Embryonic facial prominence (tissue), 1 donor: Measurements from ENCODE around the gene HSD17B13.
"Not testable (repeated sequence)": the region's sequence is repeated elsewhere in the genome, so short reads cannot be mapped to it uniquely, and the experiment has no call there.

Experiments
- DNase-seq: peaks from one replicate; pipeline ENCODE4 v3.0.0-alpha.2; 2016; ENCODE audit errors: extremely low spot score

HSD17B13 gene

DNA sequence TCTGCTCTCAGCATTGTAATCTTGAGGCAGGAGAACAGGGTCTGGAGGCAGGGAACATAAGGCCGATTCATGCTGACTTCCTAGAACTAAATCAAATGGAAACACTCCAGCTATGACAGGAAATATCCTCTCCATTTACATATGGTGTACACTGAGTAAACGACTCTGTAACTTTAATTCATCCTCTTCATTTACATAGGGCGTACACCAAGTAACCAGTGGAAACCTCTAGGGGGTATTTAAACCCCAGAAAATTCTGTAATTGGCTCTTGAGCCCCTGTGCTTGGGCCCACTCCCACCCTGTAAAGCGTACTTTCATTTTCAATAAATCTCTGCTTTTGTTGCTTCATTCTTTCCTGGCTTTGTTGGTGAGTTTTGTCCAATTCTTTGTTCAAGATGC is 7.7 kb downstream of the HSD17B13 start:
- not testable (repeated sequence) for DNase-seq

GRCh38 chr4:87313756-87314155 is 8.9 kb downstream of the HSD17B13 start:
- no peak for DNase-seq

DNA sequence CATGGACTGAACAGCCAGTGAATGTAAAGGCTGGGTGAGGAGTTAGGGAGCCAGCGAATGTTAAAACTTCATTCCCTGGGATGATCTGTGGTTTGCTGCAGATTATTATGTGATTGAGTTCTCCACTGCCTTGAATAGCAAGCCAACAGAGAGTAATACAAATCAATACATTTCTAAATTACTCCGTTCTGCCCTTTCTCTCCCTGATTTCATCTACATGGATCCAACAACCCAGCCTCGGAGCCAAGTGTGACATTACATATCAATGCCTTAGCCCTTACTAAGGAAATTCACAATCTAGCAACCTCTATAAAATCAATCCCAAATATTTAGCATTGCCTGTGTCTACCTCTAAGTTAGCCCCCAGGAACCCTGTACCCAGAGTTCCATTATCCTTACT is 11.0 kb downstream of the HSD17B13 start:
- DNase-seq = no peak

GRCh38 chr4:87310691-87311335 is 11.9 kb downstream of the HSD17B13 start:
- DNase-seq = no peak

DNA sequence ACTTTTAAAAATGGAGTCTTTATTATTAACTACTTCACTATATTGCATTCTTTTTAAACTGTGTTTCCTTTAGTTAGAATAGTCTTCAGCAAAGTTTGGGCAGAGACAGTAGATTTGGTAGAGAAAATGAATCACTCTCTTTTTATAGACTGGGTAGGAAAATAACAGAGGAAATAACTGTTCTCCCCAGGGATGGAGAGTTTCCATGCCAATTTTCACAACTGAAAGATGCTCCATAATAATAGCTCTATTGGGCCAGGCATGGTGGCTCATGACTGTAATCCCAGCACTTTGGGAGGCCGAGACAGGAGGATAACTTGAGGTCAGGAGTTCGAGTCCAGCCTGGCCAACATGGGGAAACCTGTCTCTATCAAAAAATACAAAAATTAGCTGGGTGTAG is 13.1 kb downstream of the HSD17B13 start:
- DNase-seq = no peak

DNA sequence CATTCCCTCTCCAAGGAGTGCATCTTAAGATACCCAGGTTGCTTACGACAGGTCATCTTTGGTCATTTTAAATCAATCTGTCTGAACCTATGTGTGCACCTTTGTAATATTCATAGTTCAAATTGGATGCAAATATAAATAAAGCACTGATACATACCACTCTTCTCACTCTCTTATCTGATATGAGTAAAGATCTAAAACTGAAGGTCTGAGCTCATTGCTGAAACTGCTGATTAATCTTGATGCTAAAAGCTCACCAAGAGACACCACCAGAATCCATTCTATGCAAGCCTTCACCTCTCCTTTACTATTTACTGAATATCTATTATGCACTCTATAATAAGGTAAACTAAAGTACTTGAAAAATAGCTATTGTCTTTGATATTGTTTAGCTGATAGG is 16.6 kb downstream of the HSD17B13 start:
- no peak for DNase-seq

- DNase-seq = no peak
Measured at GRCh38 chr4:87305562-87305961, 17.1 kb downstream of the HSD17B13 start.

DNA sequence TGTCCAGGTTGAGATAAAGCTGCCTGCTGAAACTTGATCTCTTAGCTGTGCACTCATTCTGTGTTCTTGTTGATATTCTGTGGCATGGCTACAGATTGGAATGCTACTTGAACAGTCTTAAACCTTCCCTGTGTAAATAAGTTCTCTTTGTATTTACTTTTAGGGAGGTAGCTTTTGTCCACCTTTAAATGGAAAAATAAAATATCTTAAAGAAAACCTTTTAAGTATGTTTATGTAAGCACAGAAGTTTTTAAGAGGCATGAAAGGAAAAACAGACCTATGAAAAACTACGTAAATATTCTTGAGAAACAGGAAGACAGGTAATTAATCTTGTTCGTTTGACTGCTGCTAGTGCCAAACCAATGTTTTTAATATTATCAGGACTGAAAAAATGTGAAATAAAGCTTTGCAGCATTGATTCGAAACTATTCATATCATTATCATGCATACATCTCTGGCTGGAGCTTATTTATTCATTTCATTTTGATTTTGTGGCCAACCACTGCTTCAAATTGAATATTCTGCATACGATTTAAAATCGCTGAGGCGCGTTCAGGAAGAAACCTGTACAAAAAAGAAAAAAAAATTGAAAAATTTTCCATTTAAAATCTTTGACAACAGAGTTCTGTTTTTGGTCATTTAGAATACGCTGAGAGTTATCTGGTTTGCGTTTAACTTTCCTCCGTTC is 17.8 kb downstream of the HSD17B13 start:
- no peak for DNase-seq

- no peak for DNase-seq
Measured at GRCh38 chr4:87299898-87300297, 22.8 kb downstream of the HSD17B13 start.

GRCh38 chr4:87298362-87298761 is 24.3 kb downstream of the HSD17B13 start:
- DNase-seq = no peak

DNA sequence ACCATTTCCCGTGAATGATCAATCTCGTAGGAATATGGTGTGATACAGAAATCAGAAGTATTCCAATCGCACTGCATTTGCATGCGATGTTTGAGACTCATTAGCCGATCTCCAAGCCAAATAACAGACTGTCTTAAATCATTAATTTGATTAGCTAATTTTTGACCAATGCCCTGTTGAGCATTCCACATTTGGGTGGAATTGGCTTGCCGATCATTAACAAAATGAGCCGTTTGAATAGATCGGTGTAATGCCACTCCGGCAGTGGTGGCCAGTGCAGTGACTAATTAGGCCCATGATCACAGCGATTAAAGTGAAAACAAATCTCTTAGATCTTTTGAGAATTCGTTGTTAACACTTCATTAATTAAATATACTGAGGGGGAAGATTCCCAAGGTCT is 27.8 kb downstream of the HSD17B13 start:
- DNase-seq = not testable (repeated sequence)

DNA sequence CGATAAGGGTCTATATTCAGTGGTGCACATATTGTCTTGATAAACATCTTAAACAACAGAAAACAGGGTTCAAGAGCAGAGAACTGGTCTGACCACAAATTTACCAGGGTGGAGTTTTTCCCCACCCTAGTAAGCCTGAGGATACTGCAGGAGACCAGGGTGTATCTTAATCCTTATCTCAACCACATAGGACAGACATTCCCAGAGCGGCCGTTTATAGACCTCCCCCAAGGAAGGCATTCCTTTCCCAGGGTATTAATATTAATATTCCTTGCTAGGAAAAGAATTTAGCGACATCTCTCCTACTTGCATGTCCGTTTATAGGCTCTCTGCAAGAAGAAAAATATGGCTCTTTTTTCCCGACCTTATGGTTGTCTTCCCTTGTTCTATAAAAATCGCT is 28.8 kb downstream of the HSD17B13 start:
- DNase-seq = not testable (repeated sequence)

DNA sequence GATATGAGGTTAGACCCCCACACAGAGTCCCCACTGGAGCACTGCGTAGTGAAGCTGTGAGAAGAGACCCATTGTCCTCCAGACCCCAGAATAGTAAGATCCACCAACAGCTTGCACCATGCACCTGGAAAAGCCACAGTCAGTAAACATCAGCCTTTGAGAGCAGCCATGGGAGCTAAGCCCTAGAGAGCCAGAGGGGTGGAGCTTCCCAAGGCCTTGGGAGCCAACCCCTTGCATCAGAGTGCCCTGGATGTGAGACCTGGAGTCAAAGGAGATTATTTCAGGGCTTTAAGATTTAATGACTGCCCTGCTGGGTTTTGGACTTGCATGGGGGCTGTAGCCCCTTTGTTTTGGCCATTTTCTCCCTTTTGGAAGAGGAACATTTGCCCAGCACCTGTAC is 35.7 kb downstream of the HSD17B13 start:
- DNase-seq = no peak

DNA sequence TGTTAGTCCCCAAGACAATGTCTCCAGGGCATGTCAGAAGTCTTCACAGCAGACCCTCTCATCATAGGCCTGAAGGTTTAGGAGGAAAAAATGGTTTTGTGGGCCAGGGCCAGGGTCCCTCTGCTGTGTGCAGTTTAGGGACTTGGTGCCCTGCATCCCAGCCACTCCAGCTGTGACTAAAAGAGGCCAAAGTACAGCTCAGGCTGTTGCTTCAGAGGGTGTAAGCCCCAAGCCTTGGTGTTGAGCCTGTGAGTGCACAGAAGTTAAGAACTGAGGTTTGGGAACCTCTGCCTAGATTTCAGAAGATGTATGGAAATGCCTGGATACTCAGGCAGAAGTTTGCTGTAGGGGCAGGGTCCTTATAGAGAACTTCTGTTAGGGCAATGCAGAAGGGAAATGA is 38.4 kb downstream of the HSD17B13 start:
- not testable (repeated sequence) for DNase-seq

- no peak for DNase-seq
Measured at GRCh38 chr4:87283151-87283550, 39.5 kb downstream of the HSD17B13 start.

GRCh38 chr4:87281603-87282002 is 41.1 kb downstream of the HSD17B13 start:
- DNase-seq = no peak

- no peak for DNase-seq
Measured at GRCh38 chr4:87278335-87278794, 44.3 kb downstream of the HSD17B13 start.

DNA sequence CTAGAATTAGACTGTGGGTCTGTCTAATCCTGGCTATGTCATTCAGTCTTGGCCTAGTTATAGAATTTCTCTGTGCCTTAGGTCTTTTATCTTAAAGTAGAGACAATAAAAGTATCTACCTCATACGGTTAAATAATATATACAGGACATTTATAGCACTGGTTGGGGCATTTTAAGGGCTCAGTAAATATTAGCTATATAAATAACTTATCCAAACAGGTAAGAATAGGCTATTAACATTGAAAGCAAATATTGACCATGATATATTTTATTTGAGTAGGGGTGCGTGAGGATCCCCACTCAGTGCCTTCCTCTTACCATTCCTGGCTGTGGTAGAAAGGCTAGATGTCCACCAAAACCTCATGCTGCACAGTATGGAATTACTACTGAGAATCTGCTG is 47.4 kb downstream of the HSD17B13 start:
- DNase-seq = no peak

- DNase-seq = no peak
Measured at GRCh38 chr4:87274803-87275202, 47.9 kb downstream of the HSD17B13 start.

DNA sequence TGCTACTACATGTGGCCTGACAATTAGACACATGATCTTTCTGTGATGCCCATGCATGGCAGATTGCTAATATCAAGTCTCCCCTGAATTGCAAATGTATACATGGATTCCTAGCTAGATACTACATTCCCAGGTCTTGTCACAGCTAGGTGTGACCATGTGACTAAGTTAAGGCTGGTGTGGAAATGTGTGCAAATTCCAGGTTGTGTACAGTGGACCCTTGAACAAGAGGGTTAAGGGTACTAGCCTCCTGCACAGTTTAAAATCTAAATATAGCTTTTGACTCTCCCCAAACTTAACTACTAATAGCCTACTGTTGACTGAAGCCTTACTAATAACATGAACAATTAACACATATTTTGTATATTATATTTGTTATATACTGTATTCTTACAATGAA is 48.4 kb downstream of the HSD17B13 start:
- no peak for DNase-seq

DNA sequence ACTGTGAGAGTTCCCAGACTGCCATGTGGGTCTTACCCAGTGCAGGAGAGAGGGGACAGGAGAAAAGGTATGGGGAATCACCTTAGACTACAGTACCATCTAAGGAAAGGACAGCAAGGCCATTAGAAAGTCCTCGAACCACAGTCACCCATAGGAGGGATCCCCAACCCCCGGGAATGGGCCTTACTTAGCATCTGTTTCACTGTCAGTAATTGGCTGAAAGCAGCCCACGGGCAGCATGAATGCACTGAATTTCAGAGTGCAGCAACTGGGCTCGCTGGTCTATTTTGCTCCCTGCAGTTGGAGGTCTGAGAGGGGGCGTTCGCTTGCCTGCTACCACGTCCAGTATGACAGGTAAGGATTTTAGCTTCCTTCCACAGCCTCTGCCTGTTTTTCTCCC is 51.9 kb downstream of the HSD17B13 start:
- DNase-seq = no peak

- DNase-seq = no peak
Measured at GRCh38 chr4:87270144-87270543, 52.5 kb downstream of the HSD17B13 start.

- no peak for DNase-seq
Measured at GRCh38 chr4:87268411-87268810, 54.3 kb downstream of the HSD17B13 start.

GRCh38 chr4:87266986-87267385 is 55.7 kb downstream of the HSD17B13 start:
- DNase-seq = no peak
